Neural crest cell (in vitro differentiated cells): Measurements from ENCODE around the gene ILF2. TPM values are rescaled to one million over a fixed set of nuclear protein-coding genes. Genes with fewer than 3 reads are reported as not detected.

Source experiments
- DNase-seq: peaks from one replicate; pipeline ENCODE4 v3.0.0; 2021; ENCODE audit warnings: low read depth, mixed read lengths, low spot score
- H3K27ac Mint-ChIP-seq: one replicate; pipeline ENCODE4 v1.8.0; 2021; ENCODE audit warnings: mild to moderate bottlenecking, mixed read lengths; ENCODE audit not compliant: unreplicated experiment
- H3K27me3 Mint-ChIP-seq: 2 replicates; pipeline ENCODE4 v1.8.0; 2021; ENCODE audit warnings: low read depth, mild to moderate bottlenecking, mixed read lengths
- H3K36me3 Mint-ChIP-seq: 2 replicates; pipeline ENCODE4 v1.8.0; 2021; ENCODE audit warnings: low read depth, mild to moderate bottlenecking, mixed read lengths
- H3K4me1 Mint-ChIP-seq: 2 replicates; pipeline ENCODE4 v1.8.0; 2021; ENCODE audit warnings: mixed read lengths
- H3K4me3 Mint-ChIP-seq: one replicate; pipeline ENCODE4 v1.8.0; 2021; ENCODE audit warnings: mild to moderate bottlenecking, mixed read lengths
- H3K9me3 Mint-ChIP-seq: 2 replicates; pipeline ENCODE4 v1.8.0; 2021; ENCODE audit warnings: mixed read lengths
- total RNA-seq: library from RNA; stranded (reverse); gene quantifications from 2 replicates; pipeline ENCODE4 v1.2.1, GENCODE V29; 2021
- TF ChIP-seq, protein P1 (sequence below): fragments of 200-600 bp; sonication (generic); conservative IDR thresholded peaks from 2 replicates; pipeline ENCODE4 v1.5.0; 2021; ENCODE audit warnings: antibody characterized with exemption, mild to moderate bottlenecking

The ILF2 gene
- total RNA-seq, 1 donor from 2014 or later, result 404 TPM

DNA sequence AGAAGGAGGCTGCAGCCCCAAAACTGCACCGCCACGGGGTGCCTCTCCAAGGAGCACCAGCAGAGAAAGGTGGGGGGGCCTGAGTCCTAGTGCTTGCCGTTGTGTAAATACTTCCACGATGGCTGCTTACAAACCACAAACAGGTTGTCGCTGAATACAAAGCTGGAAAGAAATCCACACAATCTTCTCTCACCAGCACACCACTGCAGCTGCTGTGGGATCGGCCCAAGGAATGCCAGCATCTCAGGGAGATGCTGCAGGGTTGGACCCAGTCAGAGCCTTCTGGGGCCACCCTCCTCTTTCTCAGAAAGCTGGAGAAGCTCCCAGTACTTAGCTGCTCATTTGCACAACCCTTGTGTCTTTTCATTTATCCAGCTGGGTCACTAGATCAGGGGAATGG lies 51.6 kb downstream of the ILF2 start:
- Mint-ChIP-seq H3K27ac (no peak overlapping the region), H3K27me3 (no peaks in the 10 kb centered on the region), H3K4me3 (no peak overlapping the region), H3K4me1 (peaks cover 19% of the 10 kb centered on the region), H3K9me3 (no peaks in the 10 kb centered on the region), H3K36me3 (no peaks in the 10 kb centered on the region)
- DNase-seq, result no peak
- TF ChIP-seq, protein P1, sequence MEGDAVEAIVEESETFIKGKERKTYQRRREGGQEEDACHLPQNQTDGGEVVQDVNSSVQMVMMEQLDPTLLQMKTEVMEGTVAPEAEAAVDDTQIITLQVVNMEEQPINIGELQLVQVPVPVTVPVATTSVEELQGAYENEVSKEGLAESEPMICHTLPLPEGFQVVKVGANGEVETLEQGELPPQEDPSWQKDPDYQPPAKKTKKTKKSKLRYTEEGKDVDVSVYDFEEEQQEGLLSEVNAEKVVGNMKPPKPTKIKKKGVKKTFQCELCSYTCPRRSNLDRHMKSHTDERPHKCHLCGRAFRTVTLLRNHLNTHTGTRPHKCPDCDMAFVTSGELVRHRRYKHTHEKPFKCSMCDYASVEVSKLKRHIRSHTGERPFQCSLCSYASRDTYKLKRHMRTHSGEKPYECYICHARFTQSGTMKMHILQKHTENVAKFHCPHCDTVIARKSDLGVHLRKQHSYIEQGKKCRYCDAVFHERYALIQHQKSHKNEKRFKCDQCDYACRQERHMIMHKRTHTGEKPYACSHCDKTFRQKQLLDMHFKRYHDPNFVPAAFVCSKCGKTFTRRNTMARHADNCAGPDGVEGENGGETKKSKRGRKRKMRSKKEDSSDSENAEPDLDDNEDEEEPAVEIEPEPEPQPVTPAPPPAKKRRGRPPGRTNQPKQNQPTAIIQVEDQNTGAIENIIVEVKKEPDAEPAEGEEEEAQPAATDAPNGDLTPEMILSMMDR, result no peak

DNA sequence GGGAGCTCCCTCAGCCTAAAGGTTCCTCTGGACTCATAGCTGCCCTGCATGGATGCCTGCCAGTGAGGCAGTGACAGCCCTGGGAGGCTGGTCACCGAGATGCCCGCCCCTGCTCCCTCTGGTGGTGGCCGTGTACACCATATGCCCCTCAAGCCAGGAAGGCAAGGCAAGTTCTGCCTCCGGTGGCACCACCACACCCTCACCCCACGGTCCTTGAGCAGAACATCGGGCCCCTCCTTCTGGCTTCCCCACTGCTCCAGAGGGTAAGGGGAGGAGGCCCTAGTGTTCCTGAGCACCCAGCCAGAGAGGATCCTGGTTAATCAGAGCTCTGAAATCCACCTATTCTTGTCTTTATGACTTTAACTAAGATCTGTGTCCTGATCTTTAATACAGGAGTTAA lies 53.1 kb downstream of the ILF2 start:
- Mint-ChIP-seq H3K4me3 (no peak overlapping the region), H3K27me3 (no peaks in the 10 kb centered on the region), H3K4me1 (peaks cover 5% of the 10 kb centered on the region), H3K36me3 (no peaks in the 10 kb centered on the region), H3K9me3 (no peaks in the 10 kb centered on the region), H3K27ac (peak overlapping the region; percentile 35)
- DNase-seq, result peak; percentile 49
- TF ChIP-seq, protein P1, result peak; percentile 63

DNA sequence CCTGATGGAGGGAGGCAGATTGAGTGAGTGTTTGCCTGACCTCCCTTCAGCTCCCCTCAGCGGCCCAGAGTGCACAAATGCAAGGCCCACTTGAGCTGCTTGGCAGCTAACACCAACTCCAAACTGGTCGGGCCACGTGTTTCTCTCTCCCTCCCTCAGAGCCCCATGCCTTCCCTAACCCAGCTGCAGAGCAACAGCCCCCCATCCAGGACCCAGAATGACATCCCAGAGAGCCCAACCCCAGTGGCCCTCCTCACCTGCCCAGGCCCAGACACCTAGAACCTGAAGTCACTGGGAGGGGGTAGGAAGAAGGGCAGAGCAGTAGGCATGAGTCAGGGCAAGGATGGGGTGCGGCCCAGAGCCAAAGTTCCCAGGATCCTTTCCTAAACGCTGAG lies 53.9 kb downstream of the ILF2 start:
- Mint-ChIP-seq H3K27me3 (no peaks in the 10 kb centered on the region), H3K36me3 (no peaks in the 10 kb centered on the region), H3K4me3 (no peak overlapping the region), H3K4me1 (peaks cover 5% of the 10 kb centered on the region), H3K27ac (no peak overlapping the region), H3K9me3 (no peaks in the 10 kb centered on the region)
- no peak for DNase-seq
- TF ChIP-seq, protein P1, result no peak

DNA sequence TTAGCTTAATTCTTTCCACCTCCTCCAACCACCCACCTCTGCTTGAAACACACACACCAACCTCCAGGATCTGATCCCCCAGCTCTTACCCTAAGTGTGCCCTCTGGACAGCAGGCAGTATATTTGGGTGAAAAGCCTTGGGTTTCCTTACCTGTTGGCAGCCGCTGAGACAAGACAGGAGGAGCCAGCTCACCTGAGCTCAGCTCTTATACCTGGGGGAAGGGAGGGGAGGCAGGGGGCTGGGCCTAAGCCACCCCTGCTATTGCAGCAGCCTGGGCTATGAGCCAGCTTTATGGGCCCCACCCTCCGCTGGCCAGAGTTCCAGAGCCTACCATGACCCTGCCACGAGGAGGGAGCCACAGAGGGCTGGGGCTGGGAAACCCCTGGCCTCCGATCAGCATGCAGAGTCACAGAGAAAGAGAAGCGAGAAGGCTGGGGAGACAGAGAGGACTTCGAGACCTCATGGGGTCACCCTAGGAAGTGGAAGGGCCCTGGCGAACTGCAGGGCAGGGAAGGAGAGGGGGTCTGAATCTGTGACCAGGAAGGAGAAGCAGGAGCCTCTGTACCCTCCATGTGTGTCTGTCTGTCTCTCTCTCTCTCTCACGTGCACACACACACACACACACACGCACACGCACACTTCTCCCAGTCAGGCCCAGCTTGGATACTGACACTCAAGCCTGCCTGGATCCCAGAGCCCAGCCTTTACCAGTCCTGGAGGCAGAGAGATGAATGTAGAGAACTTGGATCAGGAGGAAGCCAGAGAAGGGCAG lies 54.5 kb downstream of the ILF2 start, which contains the start of gene S100A14:
S100A14 (minus strand) TSS at position 182 of the 773 bp plus-strand sequence. CDS start 467 bp downstream, outside the sequence.
- H3K27ac Mint-ChIP-seq, result peak within 1 kb of the TSS; percentile 89
- H3K4me1 Mint-ChIP-seq, result peaks cover 11% of the 10 kb centered on the region
- no peak within 1 kb of the TSS for H3K4me3 Mint-ChIP-seq
- H3K36me3 Mint-ChIP-seq, result no peaks in the 10 kb centered on the region
- TF ChIP-seq, protein P1, result no peak
- DNase-seq, result no peak
- no peaks in the 10 kb centered on the region for H3K27me3 Mint-ChIP-seq
- no peaks in the 10 kb centered on the region for H3K9me3 Mint-ChIP-seq

DNA sequence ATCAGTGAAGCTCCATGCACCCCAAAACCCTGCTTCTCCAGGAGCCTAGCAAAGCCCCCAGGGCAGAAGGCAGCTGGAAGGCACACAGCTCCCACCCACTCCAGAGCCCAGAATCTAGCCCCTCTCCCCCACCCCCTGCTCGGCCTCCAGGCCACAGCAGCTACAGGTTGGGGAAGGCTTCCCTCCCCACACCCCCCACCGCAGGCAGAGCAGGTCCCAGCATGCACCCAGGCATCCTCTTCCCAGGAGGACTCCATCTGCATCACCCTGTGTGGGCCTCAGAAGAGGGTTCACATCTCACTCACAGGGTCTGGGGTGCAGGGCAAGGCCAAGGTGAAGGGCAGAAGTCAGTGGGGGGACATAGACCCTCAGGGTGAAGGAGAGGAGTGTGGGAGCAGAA lies 55.4 kb downstream of the ILF2 start:
- H3K36me3 Mint-ChIP-seq, result no peaks in the 10 kb centered on the region
- H3K27me3 Mint-ChIP-seq, result no peaks in the 10 kb centered on the region
- TF ChIP-seq, protein P1, result no peak
- H3K4me3 Mint-ChIP-seq, result no peak overlapping the region
- DNase-seq, result no peak
- H3K27ac Mint-ChIP-seq, result no peak overlapping the region
- H3K4me1 Mint-ChIP-seq, result peaks cover 13% of the 10 kb centered on the region
- no peaks in the 10 kb centered on the region for H3K9me3 Mint-ChIP-seq
